Dedifferentiated amniotic fluid mesenchymal stem cell (primary cell): ENCODE results near the gene TAS1R2.

Experiments used
- DNase-seq: peaks from one replicate; pipeline ENCODE4 v3.0.0-alpha.2; 2016; ENCODE audit errors: extremely low spot score

The TAS1R2 gene

DNA sequence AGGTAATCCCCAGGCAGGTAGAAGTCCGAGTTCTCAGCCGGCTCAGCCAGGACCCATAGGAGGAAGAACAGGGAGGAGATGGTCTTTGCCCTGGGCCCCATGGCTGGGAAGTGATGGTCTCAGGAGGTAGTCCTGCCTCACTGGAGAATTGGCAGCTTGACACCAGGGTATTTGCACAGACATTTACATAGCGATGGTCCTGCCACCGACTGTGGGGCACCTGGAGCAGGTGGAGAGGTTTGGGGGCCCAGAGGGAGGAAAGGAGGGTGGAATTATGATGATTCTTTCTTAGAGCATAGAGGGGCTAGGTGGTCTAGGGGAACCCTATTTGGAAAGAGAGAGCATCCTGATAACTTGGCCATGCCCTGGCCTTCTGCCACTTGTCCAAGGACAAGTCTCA, at the start of gene TAS1R2:
Gene TAS1R2, minus strand, starts transcription at position 101 of the 400 bp plus-strand sequence. Its CDS starts 0 bp downstream, at position 101.
- DNase-seq = no peak

DNA sequence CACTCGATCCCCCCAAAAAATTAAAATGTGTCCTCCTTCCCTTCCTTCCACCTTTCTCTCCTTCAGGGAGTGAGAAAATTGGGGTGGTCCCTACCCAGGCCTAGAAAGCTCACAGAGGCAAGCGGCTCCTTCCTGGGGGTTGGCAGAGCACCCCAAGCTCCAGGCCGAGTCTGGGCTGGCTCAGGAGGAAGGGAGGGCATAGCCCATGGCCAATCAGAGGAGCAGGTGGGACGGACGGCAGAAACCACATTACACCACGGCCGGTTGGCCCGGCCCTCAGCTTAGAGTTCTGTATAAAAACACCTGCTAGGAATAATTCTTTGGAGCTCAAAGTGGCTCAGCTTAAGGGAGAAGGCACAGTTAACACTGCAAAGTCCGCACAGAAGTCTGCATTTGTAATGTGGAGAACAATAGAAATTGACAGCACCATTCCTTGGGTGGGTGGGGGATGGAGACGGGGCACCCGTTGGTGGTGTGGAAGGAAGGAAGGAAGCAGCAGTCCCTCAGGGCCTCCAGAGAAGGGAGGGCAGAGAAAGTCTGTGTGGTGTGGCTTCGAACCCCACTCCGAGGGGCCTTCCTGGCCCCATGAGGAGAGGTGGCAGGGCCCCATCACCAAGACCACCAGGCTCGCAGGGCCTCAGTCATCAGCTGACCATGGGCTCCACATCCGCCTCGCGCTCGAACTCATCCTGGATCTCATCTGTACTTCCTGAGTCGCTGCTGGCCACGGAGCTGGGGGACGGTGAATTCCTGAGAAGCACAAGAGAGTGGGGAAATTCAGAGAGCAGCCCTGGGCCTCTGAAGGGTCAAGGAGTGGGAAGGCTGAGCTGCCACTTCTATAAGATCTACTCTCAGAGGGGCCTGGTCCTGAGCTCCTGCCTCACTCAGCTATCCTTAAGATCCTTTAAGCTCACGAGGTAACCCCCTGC, 48.7 kb upstream of the TAS1R2 start:
- DNase-seq = no peak

DNA sequence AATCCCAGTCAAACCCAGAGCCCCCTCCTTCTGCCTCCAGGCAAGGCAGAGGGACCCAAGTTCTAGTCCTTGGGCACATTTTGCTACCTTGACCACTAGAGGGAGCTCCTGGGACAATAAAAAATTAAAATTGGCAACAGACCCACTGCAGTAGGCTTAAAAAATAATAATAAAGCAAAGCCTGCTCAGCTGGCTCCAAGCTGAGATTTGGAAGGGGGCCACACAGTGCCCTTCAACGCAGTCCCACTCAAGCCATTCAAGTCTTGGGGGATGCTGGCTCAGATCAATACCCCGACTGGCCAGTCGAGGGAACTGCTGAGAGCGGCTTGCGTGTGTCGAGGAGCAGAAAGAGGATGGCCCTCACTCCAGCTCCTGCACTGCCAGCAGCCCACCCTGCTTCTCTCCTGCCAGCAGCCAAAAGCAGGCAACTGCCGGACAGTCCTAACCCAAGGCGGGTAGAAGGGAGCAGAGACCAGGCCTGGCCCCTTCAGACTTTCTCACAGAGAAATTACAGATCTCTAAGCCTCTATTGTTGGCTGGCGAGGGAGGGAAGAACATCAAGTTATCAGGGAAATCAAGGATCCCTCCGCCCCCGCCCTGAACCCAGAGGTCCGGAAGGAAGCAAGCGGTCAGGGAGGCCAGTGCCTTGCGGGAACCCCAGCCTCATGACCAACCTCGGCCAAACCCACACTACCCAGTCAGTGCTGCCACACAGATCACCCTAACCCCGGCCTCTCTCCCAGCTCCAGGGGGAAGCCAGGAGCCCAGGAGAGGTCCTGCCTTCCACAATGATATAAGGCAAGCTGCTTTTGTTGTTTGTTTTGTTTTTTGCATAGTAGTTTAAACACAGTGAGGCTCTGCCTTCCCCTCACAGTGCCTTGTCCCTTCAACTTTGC, 47.8 kb upstream of the TAS1R2 start:
- peak; percentile 67 for DNase-seq

DNA sequence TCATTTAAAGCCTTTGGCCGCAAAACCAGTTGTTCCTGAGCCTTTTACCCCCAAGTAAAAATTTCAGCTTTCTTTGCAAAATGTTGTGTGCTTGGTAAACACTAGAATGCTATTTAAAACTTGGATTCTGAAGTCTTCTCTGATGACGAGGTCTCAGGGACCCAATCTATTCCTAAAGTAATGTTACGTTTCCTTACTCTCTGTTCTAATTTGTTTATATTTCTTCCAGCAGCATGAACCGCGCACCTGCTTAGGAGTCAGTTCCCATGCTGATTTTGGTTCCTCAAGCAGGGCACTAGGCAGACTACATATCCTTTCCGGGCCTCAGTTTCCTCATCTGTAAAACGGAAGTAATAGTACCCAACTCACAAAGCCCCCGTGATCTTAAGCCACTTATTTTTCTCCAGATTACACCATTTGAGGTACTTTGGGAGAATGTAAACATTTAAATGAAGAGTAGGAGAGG, 43.9 kb upstream of the TAS1R2 start:
- DNase-seq = no peak

DNA sequence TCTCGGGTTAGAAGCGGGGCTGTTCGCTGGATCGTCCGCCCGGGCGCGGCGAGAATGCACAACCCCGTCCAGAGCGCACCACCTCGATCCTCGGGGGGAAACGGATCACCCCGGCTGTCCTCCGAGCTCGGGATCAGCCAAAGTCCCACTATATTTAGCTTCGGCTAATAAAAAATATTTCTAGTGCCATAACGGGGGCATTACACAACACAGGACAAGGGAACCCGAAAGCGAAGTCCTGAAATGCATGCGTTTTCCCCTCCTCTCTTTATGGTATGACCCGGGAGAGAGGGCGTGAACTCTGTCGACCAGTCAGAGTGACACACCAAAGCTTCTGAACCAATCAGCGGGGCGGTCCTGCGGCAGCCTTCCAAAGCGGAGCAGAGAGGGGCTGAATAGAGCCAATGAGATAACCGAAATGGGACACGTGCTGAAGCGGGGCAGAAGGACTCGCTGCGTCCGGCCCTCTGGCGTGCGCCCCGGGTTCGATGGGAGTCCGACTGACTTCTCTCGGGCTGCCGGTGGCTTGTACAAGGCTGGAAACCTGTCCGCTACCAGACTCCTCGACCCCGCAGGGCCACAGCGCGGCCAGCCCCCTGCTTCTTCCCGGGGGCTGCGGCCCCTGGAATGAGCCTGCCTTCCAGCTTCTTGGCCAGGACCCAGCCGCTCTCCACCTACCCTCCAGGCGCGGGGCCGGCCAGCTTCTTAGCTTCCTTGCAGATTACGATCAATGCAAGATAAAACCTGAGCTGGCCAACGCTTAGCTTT, 43.2 kb upstream of the TAS1R2 start, which contains the start of gene ALDH4A1:
Gene ALDH4A1, minus strand, starts transcription at position 33 of the 768 bp plus-strand sequence. Its CDS starts 32 bp downstream, at position 1.
- peak; percentile 99 for DNase-seq

DNA sequence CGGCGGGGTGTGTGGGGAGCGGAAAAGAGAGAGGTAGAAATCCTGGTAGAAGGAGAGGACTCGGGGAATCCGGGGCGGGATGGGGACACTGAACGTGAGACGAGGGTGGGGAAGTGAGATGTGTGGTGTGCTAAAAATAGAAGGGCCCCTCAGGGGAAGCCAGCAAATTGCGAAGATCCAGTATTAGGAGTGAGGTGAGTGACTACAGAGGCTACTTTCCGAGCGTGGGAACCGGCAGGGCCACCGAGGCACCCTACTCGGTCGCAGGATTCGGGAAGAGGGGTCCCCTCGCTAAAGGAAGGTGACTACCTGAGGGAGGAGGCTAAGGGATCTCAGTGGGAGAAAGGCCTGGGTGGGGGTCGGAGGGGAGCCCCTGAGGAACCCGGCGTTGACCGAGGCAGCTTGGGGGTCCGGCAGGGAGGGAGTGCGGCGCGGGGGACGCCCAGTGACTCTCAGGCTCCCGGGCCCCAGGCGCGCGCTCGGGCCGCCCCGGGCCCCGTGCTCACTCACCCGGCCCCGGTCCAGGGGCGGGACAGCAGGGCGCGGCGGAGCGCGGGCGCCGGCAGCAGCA, 42.6 kb upstream of the TAS1R2 start:
- DNase-seq = no peak

DNA sequence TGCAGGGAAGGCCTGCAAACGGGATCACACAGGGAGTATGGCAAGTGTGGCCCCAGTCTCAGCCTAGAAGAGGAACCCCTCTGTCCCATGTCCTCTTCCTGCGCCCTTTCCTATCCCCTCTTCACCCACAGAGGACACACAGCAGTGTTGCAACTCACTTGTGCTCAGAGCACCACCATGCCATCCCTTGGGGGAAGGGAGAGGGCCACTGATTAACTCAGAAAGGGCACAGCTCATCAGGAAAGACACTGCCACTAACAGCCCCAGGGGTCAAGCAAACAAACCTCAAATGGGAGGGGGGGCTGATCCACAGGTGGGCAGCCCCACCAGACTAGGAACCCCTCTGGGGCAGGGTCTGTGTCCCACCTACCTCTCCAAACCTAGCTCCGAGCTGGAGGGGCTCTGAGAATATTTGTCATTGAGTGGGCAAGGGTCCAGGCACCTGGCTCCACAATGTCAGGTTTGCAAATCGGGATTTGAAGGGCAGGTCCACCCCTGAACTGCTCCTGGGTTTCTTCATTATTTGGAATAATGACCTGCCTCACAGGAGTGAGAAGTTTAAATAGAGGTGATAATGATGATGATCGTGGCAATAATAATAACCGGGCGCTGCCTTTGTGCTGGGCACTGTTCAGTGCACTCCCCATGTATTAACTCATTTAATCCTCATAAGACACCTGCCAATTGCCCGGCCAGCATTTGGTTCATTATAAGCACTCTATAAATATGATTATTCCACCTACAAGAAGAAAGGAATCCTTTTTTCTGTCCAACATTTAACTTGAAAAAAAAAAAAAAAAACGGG, 41.9 kb upstream of the TAS1R2 start:
- no peak for DNase-seq

DNA sequence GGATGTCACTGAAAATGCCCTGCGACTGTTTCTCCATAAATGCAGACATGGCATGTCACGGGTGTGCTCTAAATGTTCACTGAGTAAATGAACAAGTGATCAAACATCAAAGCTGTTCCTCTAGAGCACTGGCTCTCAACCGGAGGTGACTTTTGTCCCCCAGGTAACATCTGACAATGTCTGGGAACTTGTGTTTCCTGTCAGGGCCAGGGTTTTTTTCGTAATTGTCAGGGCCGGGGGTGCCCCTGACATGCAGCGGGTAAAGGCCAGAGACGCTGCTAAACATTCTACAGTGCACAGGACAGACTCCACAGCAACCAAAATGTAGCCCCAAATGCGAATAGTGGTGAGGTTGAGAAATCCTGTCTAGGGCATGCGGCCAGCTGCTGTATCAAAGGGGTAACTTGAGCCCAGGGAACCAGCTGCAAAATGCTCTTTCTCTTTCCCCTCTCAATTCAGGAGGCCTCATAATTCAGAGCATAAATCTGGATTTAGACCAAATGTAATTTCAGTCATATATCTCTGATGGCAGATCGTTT, 40.9 kb upstream of the TAS1R2 start:
- peak; percentile 53 for DNase-seq

DNA sequence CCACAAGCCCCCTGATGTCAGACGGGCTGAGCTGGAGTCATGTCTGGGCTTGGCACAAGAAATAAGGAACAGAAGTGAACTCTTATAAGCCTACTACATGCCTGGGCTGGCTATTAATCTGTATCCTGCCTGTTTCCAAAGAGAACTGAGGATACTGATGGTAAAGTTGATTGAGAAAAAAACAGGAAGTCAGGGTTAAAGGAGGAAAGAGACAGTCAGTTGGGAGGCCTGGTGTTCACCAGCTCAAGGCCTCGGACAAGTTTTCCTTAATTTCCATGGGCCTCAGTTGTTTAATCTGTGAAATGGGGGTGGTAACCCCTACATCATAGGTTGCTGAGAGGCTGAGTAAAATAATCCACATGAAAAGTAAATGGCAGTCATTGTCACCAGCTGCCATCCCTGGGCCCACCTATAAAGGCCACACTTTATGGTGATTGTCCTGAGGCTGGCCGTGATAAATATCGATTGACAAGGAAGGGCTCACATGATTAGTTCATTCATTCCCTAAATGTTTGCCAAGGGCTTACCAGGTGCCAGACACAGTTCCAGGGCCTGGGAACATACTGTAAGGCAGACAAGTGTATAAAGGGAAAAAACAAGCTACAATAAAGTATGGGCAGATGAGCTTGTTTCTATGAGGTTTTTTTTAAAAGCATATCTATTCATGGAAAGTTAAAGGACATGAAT, 40.0 kb upstream of the TAS1R2 start:
- no peak for DNase-seq

DNA sequence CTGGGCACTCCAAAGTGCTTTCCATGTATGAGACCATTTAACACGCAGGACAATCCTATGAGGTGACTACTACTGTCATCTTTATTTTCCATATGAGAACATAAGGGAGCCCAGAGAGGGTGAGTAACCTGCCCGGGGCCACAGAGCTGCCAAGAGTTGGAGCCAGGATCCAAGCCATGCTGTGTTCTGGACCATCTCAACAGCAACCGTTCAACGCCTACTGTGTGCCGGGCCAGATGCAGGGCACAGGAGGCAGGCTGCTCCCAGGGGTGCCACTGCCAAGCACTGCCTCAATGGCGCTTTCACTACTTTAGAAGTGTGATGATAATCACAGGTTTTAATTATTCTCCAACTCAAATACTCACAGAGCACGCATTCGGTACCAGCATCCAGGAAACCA, 39.1 kb upstream of the TAS1R2 start:
- DNase-seq = no peak

DNA sequence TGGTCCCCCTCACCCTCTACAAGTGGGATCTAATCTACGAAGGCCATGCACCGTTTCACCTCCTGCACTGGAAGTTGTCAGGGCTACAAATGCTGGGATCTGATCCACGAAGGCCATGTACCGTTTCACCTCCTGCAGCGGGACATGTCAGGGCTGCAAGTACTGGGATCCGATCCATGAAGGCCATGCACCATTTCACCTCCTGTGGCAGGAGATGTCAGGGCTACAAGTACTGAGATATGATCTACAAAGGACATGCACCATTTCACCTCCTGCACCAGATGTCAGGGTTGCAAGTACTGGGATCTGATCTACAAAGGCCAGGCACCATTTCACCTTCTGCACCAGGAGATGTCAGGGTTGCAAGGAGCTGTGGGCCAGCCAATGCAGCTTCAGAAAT, 35.9 kb upstream of the TAS1R2 start:
- DNase-seq = no peak

DNA sequence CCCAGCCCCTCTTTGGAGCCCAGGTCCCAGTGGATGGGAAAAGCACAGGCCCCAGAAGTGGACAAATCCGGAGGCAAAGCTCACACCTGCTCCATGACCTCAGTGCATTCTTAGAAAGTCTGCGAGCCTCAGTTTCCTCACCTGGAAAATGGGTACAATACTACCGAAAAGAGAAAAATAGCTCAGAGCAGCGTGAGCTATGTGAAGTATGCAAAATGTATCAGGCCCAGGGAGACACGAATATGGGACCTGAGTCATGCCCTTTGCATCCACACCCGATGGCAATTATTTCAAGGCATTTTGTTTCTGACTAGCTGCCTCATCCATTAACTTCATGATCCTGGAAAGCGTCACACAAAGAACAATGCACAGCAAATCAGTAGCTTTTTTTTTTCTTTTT, 33.7 kb upstream of the TAS1R2 start:
- no peak for DNase-seq

DNA sequence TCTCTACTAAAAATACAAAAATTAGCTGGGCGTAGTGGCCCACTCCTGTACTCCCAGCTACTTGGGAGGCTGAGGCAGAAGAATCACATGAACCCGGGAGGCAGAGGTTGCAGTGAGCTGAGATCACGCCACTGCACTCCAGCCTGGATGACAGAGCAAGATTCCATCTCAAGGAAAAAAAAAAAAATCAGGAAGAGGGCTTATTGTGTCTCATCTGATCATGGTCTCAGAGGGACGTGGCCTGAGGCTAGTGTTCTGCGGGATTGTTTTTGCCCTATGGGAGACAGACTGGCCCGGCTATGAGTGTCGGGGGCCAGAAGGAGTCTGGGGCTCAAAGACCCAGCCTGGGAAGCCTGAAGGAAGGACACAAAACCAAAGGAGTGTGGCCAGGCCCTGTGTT, 32.4 kb upstream of the TAS1R2 start:
- peak; percentile 27 for DNase-seq

DNA sequence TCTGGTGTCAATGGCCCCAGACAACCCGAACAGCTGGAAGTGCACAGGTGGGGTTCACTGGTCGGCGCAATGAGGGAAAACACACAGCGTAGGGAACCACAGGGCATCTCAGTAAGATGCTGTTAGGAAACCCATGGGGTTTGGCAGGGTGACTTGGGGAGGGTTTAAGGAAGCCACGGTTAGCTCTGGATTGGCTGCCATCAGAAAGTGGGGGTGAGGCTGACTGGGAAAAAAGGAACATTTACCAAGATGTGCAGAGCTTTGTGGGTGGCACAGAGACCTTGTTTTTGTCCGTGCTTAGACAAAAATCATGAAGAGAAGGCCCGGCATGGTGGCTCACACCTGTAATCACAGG, 31.9 kb upstream of the TAS1R2 start:
- no peak for DNase-seq

DNA sequence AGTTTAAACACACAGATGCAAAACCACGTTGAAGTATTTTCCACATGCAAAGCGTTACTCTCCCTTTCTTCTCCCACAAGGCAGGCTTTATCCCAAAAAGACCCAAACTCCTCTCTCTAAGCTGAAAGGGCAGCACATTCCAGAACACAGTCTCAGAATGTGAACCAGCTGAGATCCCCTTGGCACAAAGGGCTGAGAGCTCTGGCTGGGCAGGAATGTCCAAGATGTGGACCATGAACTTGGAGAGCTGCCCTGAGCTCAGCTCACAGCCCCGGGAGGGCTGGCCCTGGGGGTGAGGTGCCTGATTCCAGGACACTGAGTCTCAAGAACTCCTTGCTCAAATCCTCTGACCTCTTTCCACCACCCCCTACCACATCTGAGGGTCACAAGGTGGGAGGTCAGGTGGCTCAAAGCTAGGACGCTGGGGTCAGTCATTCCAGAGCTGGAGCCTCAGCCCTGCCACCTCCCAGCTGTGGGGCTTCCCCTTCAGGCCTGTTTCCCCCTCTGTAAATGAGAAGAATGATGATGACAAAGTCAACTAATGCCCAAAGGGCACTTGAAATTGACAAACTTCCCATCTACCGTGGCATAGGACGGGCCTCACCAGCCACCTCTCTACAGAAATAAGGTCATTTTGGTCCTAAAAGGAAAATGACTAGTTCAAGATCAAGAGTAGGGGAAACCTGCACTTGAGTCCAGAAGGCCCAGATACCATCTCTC, 31.4 kb upstream of the TAS1R2 start:
- peak; percentile 55 for DNase-seq

DNA sequence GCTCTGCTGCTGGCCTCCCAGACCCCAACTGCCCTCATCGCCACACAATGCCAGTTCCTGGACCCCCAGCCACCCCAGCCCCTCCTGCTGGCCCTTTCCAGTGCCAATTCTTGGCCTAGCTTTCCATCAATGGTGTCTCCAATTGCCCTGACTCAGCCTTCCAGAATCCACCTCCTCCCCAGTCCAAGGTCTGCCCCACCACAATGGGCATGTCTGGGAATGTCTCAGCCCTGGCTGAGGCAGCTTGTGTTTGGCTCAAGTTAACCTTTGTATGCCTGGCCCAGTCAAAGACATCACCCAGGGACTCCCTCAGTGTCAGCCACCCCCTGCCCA, 26.5 kb upstream of the TAS1R2 start:
- DNase-seq = peak; percentile 26

DNA sequence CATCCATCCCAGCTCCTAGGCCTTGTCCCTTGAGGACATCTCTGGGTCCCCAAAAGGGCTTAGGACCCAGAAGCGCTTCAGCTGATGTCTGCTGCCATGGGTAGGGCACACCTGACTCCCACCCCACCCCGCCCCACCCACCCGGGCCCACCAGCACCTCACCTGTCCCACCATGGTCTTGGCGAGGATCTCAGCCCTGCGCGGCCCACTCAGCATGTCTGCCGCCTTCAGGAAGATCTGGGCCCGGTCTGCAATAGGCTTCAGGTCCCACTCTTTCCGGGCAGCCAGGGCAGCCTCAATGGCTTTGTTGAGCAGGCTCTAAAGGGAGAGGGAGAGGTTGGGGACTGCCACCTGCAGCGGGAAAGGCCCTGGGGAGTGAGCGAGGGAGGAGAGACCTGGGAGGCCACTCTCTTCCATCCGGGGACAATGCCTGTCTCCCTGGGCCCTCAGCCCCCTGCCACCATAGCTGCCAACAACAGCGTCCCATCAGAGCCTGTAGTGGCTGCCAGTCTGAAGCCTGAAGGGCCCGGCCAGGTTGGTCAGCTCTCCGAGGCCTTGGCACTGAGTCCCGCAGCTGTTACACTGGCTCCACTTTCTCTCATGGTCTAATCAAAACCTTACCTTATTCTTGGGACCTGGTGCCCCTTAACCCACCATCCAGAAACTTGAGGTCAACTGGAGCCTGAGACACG, 26.0 kb upstream of the TAS1R2 start:
- DNase-seq = no peak

DNA sequence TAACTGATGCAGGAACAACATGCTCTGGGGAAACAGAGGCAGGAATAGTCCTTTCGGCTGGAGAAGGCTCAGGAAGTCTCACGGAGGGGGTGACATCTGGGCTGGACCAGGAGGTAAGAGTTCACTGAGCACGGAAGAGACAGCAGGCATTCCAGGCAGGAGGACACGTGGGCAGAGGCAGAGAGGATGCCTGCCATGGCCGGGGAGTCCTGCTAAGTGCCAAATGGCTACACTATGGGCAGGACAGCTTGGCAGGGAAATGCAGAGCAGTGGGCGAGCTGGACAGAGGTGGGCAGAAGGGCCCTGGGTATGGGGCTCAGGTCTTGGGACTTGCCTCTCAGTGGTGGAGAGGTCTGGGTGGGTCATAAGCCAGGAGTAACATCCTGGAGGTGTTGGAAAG, 25.3 kb upstream of the TAS1R2 start:
- DNase-seq = no peak

DNA sequence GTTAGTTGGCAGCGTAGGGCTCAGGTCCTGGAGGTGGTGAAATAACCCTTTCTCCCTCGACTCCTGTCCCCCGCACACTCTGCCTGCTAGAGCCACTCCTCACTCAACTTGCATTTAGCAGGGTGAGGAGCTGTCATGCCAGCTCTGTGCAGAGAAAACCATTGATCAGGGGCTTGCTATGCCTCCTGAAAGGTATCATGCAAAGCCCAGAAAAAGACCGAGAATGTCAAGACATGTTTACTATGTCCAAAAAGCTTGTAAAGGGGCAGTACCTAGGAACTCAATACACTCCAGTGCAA, 24.9 kb upstream of the TAS1R2 start:
- no peak for DNase-seq
